Lower leg skin (tissue), 3 donors: ENCODE data around the gene KRT80.

Experiments
- CTCF ChIP-seq, 3 donors: fragments of 450-650 bp; IDR thresholded peaks; one replicate each; pipeline ENCODE4 v1.5.1; 2016; ENCODE audit warnings: antibody characterized with exemption in 3 of 3, mild to moderate bottlenecking in 3 of 3, moderate library complexity in 2 of 3
- POLR2A ChIP-seq, 2 donors: fragments of 450-650 bp; IDR thresholded peaks; one replicate each; pipeline ENCODE4 v1.6.1; 2016 to 2017; ENCODE audit warnings: antibody characterized with exemption in 2 of 2, mild to moderate bottlenecking in 1 of 2, moderate library complexity in 1 of 2

GRCh38 chr12:52241205-52241842 is 49.5 kb upstream of the KRT80 start:
- TF ChIP-seq CTCF (IDR thresholded peaks at IDR 0.05) (no peak), POLR2A (IDR thresholded peaks at IDR 0.05) (no peak)
